SW480 (cell line): ENCODE measurements around the gene C4A.
"Not testable (repeated sequence)": the region's sequence is repeated elsewhere in the genome, so short reads cannot be mapped to it uniquely, and the experiment has no call there.

Experiments used
- DNase-seq: peaks from one replicate; pipeline ENCODE4 v3.0.0-alpha.2; 2016; ENCODE audit warnings: low spot score

Gene C4A

DNA sequence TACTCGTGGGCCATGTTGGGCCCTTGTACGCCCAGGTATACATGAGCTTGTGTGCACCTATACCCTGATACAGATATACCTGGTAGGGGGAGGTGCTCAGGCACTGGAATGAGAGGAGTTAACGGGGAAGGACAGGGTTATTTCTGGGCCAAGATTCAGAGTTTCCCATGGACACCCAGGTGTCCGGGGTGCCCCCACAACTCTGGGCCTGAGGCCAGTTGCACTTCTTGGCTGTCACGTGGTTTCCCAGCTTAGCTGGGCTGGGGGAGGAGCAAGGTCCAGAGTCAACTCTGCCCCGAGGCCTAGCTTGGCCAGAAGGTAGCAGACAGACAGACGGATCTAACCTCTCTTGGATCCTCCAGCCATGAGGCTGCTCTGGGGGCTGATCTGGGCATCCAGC, at the start of gene C4A:
TSS of gene C4A (plus strand) at position 314 of the 400 bp plus-strand sequence. CDS start at position 365, 51 bp downstream.
- DNase-seq, result not testable (repeated sequence)

DNA sequence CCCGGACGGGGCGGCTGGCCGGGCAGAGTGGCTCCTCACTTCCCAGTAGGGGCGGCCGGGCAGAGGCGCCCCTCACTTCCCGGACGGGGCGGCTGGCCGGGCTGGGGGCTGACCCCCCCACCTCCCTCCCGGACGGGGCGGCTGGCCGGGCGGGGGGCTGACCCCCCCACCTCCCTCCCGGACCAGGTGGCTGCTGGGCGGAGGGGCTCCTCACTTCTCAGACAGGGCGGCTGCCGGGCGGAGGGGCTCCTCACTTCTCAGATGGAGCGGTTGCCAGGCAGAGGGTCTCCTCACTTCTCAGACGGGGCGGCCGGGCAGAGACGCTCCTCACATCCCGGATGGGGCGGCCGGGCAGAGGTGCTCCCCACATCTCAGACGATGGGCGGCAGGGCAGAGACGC, 49.7 kb upstream of the C4A start:
- not testable (repeated sequence) for DNase-seq

DNA sequence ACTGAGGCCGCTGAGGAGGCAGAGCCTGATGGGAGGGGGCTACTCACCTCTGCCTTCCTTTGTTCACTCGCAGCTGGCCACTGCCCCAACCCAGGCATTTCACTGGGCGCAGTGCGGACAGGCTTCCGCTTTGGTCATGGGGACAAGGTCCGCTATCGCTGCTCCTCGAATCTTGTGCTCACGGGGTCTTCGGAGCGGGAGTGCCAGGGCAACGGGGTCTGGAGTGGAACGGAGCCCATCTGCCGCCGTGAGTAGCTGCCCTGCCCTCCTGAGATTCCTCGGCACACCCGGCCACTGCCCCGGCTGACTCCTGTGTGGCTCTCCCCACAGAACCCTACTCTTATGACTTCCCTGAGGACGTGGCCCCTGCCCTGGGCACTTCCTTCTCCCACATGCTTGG, 48.3 kb upstream of the C4A start:
- DNase-seq, result no peak

DNA sequence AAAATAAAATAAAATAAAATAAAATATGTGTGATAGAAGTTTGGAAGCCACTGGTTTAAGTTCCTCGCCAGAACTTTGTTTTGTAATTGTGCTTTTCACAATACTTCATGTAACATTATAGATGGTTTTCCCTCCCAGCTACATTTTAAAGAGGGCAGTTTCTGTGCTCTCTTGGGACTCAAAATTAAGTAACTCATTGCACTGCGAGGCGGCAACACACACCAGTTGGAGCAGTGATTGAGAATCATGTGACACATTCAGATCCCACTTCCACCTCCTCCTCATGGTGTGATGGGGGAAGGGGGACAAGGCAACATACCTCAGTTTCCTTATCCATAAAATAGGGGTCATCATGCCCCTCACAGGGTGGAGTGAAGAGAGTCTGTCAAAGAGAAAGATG, 46.8 kb upstream of the C4A start:
- no peak for DNase-seq

- DNase-seq, result no peak
Measured at GRCh38 chr6:31935823-31936222, 46.0 kb upstream of the C4A start.

DNA sequence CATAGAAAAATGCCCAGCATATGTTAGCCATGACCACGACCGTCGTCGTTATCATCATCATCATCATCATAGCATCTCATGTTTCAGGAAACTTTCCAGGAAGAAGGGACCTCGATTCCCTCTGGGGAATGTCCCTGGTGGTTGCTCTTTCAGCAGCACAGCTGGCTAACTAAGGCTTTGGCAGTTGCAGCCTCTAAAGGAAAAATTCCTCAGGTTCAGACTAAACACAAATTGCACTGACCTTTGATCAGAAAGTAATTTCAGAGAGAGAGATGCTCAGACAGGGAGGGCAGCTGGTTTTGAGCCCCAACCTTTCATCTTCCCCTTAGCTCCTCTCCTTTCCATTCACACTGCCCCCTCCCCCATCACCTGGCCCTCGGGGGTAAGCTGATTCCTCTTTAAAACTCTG, 41.6 kb upstream of the C4A start:
- peak; percentile 28 for DNase-seq

DNA sequence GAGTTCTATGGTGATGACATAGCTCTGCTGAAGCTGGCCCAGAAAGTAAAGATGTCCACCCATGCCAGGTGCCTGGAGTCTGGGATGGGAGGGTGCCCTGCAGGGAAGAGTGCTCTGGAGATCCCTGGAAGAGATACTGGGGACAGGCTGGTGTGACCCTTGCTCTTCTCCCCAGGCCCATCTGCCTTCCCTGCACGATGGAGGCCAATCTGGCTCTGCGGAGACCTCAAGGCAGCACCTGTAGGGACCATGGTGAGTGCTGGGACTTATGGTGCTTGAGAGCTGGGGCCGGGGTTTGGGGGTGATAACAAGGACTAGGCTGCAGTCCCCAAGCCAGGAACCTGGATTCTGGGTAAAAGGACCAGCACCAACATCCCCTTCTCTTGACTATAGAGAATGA, 38.1 kb upstream of the C4A start:
- no peak for DNase-seq

DNA sequence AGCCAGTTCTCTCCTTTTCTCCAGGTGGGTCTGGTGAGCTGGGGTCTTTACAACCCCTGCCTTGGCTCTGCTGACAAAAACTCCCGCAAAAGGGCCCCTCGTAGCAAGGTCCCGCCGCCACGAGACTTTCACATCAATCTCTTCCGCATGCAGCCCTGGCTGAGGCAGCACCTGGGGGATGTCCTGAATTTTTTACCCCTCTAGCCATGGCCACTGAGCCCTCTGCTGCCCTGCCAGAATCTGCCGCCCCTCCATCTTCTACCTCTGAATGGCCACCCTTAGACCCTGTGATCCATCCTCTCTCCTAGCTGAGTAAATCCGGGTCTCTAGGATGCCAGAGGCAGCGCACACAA, 36.7 kb upstream of the C4A start:
- no peak for DNase-seq

DNA sequence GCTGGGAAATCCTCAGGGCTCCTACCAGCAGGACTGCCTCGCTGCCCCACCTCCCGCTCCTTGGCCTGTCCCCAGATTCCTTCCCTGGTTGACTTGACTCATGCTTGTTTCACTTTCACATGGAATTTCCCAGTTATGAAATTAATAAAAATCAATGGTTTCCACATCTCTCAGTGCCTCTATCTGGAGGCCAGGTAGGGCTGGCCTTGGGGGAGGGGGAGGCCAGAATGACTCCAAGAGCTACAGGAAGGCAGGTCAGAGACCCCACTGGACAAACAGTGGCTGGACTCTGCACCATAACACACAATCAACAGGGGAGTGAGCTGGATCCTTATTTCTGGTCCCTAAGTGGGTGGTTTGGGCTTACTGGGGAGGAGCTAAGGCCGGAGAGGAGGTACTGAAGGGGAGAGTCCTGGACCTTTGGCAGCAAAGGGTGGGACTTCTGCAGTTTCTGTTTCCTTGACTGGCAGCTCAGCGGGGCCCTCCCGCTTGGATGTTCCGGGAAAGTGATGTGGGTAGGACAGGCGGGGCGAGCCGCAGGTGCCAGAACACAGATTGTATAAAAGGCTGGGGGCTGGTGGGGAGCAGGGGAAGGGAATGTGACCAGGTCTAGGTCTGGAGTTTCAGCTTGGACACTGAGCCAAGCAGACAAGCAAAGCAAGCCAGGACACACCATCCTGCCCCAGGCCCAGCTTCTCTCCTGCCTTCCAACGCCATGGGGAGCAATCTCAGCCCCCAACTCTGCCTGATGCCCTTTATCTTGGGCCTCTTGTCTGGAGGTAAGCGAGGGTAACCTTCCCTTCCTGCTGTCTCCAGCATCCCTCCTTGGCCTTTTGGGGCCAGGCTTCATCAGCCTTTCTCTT, 36.1 kb upstream of the C4A start, which contains the start of gene CFB:
TSS of gene CFB (plus strand) at position 589 of the 863 bp plus-strand sequence. CDS start at position 716, 127 bp downstream.
- DNase-seq, result peak; percentile 25

GRCh38 chr6:31946370-31946885, 35.4 kb upstream of the C4A start:
- DNase-seq, result no peak

DNA sequence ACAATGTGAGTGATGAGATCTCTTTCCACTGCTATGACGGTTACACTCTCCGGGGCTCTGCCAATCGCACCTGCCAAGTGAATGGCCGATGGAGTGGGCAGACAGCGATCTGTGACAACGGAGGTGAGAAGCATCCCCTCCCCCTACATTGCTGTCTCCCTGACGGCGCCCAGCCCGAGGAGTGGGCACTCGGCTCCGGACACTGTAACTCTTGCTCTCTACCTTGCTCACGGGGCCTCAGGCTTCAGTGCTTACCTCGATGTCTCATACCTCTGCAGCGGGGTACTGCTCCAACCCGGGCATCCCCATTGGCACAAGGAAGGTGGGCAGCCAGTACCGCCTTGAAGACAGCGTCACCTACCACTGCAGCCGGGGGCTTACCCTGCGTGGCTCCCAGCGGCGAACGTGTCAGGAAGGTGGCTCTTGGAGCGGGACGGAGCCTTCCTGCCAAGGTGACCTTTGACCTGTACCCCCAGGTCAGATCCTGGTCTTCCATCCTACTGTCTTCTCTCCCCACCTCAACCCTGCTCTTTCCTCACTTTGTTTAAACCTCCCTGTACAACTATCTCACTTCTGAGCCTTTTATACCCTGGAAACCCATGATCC, 34.7 kb upstream of the C4A start:
- no peak for DNase-seq

- no peak for DNase-seq
Measured at GRCh38 chr6:31947864-31948263, 34.0 kb upstream of the C4A start.

DNA sequence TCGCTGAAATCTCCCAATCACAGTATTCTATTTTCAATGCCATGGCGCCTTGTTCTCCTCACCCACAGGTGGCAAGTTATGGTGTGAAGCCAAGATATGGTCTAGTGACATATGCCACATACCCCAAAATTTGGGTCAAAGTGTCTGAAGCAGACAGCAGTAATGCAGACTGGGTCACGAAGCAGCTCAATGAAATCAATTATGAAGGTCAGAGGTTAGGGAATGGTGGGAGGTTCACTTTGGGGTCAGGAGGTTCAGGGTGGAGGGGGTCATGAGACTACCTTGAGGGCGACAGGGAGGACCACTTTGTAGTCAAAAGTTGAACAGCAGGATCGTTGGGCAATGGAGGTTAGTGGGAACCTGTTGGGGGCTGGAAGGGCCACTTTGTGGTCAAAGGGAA, 33.6 kb upstream of the C4A start:
- DNase-seq, result no peak

GRCh38 chr6:31948753-31949413, 33.0 kb upstream of the C4A start:
- no peak for DNase-seq

DNA sequence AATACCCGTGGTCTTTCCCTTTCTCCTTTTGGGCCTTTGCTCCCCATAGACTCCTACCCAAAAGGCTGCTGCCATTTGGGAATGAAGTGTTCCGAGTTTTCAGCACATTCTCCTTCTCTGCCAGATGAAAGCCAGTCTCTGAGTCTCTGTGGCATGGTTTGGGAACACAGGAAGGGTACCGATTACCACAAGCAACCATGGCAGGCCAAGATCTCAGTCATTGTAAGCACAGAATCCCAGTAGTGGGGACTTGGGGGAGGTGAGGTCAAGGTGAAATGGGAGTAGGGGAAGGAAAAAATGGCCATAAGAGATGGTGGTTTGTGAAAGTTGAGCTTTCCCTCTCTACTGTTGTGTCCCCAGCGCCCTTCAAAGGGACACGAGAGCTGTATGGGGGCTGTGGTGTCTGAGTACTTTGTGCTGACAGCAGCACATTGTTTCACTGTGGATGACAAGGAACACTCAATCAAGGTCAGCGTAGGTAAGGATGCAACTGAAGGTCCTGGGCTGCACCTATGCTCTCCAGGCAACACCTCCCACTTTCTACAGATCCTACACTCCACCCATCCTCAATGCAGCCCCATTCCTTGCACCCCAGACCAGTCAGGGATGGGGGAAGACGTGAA, 31.8 kb upstream of the C4A start:
- no peak for DNase-seq

GRCh38 chr6:31952140-31952805, 29.6 kb upstream of the C4A start:
- DNase-seq, result no peak

GRCh38 chr6:31952890-31953289, 29.0 kb upstream of the C4A start:
- no peak for DNase-seq

GRCh38 chr6:31954511-31954910, 27.3 kb upstream of the C4A start:
- DNase-seq, result no peak

- DNase-seq, result no peak
Measured at GRCh38 chr6:31956796-31957195, 25.1 kb upstream of the C4A start.

DNA sequence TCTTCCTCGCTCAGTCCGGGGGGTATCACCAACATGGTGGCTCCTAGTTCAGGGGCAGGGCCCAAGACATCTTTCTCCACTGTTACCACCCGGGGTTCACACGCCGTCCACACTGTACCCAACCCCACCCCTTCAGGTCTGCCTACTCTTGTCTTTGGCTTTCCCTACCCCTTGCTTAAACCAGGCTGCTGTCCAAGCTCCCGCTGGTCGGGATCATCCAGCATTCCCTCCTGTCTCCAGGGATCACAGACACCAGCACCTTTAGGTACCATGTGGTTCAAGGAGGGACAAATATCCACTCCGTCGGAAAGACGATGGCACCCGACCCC, 23.5 kb upstream of the C4A start:
- no peak for DNase-seq

- peak; percentile 95 for DNase-seq
Measured at GRCh38 chr6:31958741-31959739, 22.8 kb upstream of the C4A start, which contains the start of the genes NELFE and SKIC2. NELFE (minus strand) TSS chr6:31958971; CDS start chr6:31958446, 525 bp downstream. SKIC2 (plus strand) TSS chr6:31959175; CDS start chr6:31959193, 18 bp downstream.
